NK-92 treated with Interleukin-12 subunit alpha and Interleukin-12 subunit beta, amount 100 ng/mL, for 24 hours (cell line): Measurements from ENCODE around the gene HERC2.

Experiments used
- DNase-seq: peaks from one replicate; lab custom pipeline; 2025; lab: John Stamatoyannopoulos, UW

Gene HERC2

DNA sequence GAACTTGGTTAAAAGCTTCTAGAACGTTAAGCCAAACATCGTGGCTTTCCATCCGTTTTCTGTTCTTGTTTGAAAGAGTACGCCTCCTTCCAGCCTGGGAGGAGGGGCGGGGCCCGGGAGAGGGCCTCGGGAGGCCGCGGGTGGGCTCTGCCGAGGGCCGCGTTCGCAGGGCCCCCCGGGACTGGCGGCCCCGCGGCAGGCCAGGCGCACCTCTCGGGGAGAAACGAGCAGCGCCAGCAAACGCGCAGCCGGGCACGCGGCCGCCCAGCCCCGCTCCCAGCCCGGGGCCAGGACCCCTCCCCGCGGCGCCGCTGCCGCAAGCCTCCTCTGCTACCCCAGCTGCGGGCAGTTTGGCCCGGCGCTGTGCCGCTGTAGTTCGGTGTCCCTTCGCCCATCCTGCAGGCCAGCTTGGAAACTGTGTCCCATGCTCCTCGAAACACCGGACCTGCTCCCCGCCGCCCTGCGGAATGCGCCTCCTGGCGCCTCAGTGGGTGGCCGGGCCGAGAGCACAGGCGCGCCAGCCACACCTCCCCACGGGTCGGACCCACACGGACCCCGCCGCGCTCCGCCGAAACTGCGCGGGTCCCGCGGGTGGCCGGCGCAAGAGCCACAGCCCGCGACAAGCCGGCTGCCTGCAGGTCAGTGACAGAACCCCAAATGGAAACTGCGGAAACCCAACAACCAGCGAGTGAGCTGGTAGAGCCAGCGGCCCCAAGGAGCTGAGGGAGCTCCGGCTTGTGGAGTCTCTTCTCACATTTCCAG lies 225.1 kb downstream of the HERC2 start:
- DNase-seq, result no peak

GRCh38 chr15:28096411-28096669 lies 225.6 kb downstream of the HERC2 start:
- DNase-seq, result no peak

- DNase-seq, result no peak
Observed at GRCh38 chr15:28094732-28095521, 227.1 kb downstream of the HERC2 start.

GRCh38 chr15:28093752-28094535 lies 228.0 kb downstream of the HERC2 start:
- DNase-seq, result no peak

DNA sequence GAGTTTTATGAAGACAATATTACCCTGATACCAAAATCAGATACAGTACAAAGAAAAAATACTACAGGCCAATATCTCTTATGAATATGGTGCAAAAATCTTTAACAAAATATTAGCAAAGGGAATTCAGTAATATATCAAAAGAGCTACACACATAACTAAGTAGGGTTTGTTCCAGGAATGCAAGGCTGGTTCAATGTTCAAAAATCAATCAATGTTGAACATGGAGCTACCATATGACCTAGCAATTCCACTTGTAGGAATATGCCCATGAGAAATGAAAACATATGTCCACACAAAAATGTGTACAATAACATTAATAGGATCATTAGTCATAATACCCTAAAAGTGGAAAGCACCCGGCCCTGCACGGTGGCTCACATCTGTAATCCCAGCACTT lies 230.7 kb downstream of the HERC2 start:
- no peak for DNase-seq

DNA sequence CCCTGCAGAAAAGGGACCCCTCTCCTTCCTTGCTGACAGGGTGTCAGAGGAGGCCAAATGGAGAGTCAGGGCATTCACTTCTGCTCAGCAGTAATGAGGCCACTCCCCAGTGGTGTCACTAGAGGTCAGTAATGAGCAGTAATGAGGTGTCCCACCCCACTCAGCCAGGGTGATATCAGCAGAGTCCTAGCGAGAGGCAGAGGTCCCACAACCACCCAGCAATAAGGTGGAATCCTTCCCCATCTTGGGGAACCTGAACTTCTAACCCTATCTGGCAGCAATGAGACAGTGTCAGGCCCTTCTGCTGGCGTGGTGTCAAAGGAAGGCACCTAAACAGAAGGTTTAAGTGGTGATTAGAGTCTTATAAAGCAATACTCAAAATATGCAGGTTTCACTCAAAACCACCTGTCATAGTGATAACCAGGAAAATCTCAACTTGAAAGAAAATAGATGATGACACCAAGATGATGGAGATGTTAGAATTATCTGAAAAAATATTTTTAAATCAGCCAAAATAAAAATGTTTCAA lies 235.7 kb downstream of the HERC2 start:
- DNase-seq, result peak; percentile 56

- no peak for DNase-seq
Observed at GRCh38 chr15:28085489-28086174, 236.3 kb downstream of the HERC2 start.

DNA sequence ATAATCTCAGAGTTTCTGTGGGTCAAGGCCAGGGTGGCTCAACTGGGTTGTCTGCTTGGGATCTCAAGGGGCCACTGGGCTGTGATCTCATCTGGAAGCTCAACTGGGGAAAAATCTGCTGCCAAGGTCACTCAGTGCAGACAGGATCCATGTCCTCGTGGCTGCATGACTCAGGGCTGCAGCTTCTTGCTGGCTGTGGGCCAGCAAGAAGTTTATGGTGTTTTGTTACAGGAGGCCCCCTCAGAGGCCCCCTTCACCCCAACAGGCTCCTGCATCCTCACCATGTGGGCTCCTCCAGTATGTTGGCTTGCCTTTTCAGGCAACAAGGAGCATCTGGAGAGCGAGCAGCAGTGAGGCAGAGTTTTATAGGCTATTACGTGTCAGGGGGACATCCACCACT lies 237.4 kb downstream of the HERC2 start:
- no peak for DNase-seq

DNA sequence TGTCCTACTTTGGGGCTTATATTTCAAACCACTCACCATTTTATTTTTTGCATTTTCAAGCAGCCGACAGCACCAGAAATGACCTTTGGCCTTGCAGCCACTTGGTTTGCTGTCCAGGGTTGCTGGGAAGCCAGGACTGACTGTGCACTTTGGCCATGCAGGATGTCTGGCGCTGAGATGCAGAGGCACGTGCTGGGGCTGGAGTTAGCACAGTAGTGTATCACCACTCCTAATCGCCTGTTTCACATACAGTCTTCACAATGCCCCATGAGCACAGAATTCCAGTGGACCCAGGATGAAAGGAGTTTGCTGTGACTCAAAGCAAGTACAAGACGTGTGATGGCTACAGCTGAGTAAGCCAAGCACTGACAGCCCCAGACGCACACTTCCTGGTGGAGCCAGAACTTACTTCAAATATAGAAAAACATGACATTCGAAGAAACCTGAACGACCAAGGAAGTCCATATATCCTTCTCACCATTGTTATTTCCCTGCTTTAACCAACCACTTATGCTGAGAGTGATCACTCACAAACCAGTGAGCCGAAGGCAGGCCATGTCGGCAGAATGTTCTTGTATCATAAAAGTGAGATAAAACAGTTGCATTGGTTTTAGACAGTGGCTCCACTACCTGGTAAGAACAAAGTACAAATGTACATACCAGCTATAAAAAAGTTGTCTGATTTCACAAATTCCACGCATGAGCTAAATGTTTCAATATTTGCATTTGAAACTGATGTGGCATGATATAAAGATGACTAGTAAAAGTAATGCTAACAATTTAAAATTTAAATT lies 238.9 kb downstream of the HERC2 start:
- DNase-seq, result no peak

DNA sequence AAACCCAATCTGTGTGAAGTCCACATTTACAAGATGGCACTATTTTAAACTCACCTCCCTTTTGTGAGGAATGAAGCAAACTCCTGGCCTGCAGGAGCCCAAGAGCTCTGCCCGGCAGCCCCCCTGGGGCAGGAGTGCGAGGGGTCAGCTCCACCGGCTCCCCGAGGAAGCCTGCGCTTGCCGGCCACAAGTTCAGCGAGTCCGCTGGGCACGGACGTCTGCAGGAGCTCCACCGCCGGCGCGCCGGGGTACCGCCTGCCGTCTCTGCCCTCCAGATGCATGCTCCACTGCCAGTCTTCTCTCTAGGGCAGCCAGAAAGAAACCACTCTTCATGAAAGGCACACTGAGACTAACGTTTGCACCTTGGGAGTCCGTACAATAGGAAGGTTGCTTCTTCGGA lies 240.4 kb downstream of the HERC2 start:
- DNase-seq, result no peak

GRCh38 chr15:28080386-28080785 lies 241.6 kb downstream of the HERC2 start:
- no peak for DNase-seq

GRCh38 chr15:28079313-28079969 lies 242.5 kb downstream of the HERC2 start:
- no peak for DNase-seq

DNA sequence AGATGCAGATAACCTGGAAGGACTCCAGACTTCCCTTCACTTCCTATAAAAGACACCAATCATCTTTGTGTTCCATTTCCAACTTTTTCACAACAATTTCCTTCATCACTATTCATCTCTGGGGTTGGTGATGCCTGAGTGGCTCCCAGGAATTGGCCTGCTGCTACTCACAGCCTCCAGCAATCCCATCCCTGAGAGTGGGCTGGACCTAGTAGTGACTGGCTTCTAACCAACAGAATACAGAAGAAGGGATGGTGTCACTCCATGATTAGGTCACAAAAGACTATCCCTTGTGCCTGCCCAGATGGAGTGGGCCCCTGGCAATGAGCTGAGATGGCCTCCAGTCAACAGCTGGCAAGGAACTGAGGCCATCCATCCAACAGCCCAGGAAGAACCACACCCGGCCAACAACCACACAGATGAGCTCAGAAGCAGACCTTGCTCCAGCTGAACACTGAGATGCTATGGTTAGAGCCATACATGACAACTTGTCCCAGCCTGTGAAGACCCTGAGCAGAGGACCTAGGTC lies 243.7 kb downstream of the HERC2 start:
- DNase-seq, result no peak

GRCh38 chr15:28075573-28075972 lies 246.4 kb downstream of the HERC2 start:
- DNase-seq, result no peak

DNA sequence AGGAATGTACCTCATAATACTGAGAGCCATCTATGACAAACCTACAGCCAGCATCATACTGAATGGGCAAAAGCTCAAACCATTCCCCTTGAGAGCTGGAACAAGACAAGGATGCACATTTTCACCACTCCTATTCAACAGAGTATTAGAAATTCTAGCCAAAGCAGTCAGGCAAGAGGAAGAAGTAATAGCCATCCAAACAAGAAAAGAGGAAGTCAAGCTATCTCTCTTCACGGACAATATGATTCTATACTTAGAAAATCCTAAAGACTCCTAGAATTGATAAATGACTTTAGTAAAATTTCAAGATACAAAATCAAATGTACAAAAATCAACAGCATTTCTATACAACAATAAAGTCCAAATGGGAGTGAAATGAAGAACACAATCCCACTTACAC lies 253.0 kb downstream of the HERC2 start:
- DNase-seq, result no peak

GRCh38 chr15:28066231-28066630 lies 255.7 kb downstream of the HERC2 start:
- DNase-seq, result no peak
